ENCODE measurements around the gene CUL5.

DNA sequence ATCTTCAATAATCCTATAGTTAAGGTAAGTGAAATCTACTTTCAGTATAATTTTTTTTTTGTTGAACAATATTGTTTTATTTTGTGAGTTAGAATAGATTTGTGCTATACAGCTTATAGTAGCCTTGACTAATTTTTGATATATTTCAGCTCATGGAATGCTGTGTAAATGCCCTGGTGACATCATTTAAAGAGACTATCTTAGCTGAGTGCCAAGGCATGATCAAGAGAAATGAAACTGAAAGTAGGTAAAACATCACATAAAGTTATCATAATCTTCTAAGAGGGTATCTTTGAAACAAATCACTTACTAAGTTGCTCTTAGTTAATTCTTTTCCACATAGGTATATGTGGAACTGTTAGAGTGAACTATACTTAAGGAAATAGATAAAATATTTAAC, 61.2 kb downstream of the CUL5 start:
- TF ChIP-seq, protein P1, sequence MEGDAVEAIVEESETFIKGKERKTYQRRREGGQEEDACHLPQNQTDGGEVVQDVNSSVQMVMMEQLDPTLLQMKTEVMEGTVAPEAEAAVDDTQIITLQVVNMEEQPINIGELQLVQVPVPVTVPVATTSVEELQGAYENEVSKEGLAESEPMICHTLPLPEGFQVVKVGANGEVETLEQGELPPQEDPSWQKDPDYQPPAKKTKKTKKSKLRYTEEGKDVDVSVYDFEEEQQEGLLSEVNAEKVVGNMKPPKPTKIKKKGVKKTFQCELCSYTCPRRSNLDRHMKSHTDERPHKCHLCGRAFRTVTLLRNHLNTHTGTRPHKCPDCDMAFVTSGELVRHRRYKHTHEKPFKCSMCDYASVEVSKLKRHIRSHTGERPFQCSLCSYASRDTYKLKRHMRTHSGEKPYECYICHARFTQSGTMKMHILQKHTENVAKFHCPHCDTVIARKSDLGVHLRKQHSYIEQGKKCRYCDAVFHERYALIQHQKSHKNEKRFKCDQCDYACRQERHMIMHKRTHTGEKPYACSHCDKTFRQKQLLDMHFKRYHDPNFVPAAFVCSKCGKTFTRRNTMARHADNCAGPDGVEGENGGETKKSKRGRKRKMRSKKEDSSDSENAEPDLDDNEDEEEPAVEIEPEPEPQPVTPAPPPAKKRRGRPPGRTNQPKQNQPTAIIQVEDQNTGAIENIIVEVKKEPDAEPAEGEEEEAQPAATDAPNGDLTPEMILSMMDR (conservative IDR thresholded peaks at IDR 0.05; ENCODE audit: low read depth, low read length), result no peak
- no peak for TF ChIP-seq EZH2 (IDR thresholded peaks at IDR 0.05; ENCODE audit: borderline replicate concordance, low read depth, low read length, poor library complexity, severe bottlenecking)
